Measurements from ENCODE around the gene P2RX2. TPM values are rescaled to one million over a fixed set of nuclear protein-coding genes. Genes with fewer than 3 reads are reported as not detected.
A peak's percentile ranks its signal among the peaks of the same experiment; 100 is the strongest.

Gene P2RX2
- total RNA-seq, 1 experiment from 2014 or later = not detected

GRCh38 chr12:132620113-132620898 lies 1.7 kb downstream of the P2RX2 start:
- DNase-seq (ENCODE audit: low spot score) = no peak

DNA sequence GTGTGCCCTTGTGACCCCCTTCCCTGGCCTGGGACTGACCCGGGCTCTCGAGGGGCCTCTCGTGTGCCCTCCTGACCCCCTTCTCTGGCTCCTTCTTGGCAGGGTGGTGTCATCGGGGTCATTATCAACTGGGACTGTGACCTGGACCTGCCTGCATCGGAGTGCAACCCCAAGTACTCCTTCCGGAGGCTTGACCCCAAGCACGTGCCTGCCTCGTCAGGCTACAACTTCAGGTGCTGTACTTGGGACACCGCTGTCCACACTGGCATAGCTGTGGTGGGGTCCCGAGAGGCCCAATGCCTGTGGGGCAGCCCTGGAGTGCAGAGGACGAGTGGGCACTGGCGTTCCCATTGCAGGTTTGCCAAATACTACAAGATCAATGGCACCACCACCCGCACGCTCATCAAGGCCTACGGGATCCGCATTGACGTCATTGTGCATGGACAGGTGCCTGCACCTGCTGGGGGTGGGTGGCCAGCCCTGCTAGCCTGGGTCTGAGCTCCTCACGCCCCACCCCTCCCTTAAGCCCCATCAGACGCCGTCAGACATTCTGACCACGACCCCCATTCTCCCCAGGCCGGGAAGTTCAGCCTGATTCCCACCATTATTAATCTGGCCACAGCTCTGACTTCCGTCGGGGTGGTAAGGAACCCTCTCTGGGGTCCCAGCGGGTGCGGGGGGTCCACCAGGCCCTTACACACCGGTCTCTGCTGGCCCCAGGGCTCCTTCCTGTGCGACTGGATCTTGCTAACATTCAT lies 2.5 kb downstream of the P2RX2 start:
- no peak for DNase-seq (ENCODE audit: low spot score)

GRCh38 chr12:132621657-132622435 lies 3.3 kb downstream of the P2RX2 start:
- no peak for DNase-seq (ENCODE audit: low spot score)

GRCh38 chr12:132622437-132623071 lies 4.0 kb downstream of the P2RX2 start:
- DNase-seq (ENCODE audit: low spot score) = peak; percentile 67

DNA sequence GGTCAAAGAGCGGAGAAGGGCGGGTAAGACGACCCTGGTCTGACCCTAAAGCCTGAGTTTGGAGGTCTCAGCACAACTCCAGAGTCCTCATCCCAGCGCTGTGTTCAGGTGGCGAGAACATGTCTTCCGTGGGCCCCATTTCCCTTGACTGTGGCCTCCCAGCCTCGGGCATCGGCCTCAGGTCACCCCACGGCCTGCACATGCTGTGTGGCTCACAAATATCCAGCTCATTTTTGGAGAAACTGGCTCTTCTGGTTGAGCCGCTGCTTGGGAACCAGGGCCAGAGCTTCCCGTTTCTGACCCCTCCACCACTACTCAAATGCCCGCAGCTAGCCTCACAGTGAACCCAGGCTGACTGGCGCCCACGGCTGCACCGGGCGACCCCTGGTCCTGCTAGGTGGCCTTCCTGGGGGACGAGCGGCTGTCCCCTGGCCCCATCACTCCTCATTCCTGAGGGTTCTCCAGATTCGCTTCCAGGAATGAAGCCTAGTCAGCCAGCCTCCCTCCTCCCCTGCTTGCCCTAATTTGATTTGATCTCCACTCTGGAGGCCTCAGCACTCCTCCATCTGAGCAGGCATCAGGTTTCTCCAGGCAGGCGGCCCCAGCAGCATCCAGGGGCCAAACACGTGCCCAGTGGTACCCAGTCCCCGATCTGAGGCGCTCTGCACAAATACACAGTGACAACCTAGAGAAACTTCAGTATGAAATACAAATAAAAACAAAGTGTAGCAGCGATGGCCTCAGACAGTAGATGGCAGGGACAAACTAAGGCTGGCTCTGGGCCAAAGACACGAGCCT lies 4.7 kb downstream of the P2RX2 start:
- no peak for DNase-seq (ENCODE audit: low spot score)

DNA sequence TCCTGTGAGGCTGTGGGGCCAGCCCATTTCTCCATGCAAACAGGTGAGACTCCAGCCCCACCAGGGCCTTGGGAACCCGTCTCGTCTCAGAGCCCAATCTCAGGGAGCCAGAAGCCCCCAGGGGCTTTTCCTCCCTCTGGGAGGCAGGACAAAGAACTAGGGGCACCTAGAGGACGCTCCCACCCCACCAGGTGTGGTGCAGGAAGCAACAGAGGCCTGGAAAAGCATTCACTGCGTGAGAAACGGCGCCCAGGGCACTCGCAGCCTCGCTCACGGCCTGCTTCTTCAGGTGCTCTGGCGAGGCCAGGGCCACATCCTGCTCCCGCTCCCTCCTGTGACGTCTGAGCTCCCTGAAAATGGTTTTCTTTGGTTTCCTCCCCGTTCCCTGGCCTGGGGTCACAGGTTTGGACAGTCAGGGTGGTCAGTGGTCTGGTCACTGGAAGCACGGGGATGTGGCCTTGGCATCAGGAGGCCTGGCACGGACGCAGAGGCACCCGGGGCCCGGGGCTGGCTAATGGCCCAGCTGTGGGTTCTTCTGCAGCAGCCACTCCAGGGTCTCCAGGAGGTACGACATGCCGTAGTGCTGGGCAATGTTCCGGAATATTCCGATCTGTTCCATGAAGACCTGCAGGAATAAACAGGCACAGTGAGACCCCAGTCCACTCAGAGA lies 5.7 kb downstream of the P2RX2 start:
- DNase-seq (ENCODE audit: low spot score) = no peak

GRCh38 chr12:132624910-132625630 lies 6.5 kb downstream of the P2RX2 start:
- no peak for DNase-seq (ENCODE audit: low spot score)

DNA sequence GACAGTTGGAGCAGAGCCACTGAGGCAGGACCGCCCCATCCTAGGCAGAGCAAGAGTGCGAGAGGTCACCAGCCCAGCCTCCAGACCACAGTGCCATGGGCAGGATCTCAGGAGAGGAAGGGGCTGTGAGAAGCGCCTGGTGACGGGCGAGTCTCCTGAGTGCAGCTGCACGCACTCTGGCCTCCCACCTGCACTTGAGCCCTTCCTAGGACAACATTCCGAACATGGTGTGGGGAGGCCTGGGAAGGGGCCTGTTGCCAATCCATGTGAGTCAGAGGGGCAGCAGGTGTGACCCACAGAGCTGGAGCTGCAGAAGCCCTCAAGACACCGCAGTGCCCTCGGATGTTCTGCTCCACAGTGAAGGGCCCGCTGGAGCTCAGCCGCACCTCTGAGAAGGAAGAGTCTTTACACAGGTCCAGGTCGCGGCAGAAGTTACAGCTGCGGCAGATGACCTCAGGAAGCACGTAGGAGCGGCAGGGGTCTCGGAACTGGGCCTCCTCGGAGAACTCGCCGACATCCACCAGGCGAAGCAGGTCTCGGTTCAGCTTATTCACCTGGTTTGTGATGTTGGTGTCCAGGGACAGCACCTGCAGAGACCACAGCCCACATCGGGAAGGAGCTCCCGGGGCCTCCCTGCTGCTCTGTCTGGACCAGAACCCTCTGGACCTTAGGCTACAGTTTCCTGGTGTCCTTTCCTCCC lies 7.3 kb downstream of the P2RX2 start:
- DNase-seq (ENCODE audit: low spot score) = no peak

DNA sequence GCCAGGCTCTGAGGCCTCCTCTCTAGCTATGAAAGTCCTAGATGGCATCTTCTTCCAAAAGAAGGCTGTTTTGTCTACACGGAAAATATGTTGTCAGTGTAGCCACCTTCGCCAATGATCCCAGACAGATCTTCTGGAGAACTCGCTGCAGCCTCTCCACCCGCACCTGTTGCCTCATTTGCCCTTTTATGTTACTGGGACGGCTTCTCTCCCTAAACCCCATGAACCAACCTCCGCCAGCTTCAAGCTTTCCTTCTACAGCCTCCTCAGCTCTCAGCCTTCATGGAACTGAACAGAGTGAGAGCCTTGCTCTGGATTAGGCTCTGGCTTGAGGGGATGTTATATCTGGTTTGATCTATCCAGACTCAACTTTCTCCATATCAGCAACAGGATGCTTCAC lies 10.8 kb downstream of the P2RX2 start:
- DNase-seq (ENCODE audit: low spot score) = no peak

DNA sequence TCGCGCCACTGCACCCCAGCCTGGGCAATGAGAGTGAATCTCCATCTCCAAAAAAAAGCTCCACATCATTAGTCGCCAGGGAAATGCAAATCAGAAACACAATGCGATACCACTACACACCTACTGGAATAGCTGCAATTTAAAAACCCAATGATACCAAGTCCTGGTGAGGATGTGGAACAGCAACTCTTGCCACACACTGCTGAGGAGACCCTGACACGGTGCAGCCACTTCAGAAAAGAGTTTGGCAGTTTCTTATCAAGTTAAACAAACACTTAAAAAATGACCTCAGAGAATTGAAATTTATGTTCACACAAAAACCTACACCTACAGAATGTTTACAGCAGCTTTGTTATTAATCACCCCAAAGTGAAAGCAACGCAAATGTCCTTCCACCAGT lies 12.1 kb downstream of the P2RX2 start:
- no peak for DNase-seq (ENCODE audit: low spot score)

DNA sequence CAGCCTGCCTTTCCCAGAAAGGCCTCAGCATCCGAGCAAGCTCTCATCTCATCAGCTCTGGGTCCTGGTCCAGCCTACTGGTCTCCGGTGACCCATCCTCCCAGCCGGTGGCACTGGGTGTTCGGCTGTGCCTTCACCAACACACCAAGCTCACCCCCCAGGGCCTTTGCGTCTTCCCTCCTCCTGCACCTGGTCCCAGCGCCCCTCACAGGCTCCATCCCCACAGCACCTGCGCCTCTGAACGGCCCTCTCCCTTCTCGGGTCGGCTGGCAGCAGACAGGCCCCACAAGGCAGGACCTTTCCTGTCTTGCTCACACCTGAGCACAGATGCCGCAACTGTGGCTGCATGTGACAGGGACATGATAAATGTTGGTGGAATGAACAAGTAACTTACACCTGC lies 13.1 kb downstream of the P2RX2 start:
- no peak for DNase-seq (ENCODE audit: low spot score)

GRCh38 chr12:132632521-132633228 lies 14.1 kb downstream of the P2RX2 start:
- DNase-seq (ENCODE audit: low spot score) = no peak

DNA sequence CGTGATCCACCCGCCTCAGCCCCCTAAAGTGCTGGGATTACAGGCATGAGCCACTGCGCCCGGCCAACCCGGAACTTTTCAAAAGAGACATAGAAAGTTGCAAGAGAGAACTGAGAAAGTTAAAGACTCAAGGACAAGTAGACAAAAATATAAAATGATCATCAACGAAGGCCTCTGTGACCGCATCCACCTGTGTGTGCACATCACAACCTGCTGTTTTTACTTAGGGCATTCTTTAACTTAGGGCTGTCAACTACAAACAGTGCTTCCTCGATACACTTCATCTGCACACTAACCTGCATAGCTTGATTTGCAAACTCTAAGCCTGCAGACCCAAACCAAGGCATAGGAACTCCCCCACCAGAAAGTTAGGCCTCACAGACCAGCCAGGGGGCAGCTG lies 14.8 kb downstream of the P2RX2 start:
- DNase-seq (ENCODE audit: low spot score) = no peak

DNA sequence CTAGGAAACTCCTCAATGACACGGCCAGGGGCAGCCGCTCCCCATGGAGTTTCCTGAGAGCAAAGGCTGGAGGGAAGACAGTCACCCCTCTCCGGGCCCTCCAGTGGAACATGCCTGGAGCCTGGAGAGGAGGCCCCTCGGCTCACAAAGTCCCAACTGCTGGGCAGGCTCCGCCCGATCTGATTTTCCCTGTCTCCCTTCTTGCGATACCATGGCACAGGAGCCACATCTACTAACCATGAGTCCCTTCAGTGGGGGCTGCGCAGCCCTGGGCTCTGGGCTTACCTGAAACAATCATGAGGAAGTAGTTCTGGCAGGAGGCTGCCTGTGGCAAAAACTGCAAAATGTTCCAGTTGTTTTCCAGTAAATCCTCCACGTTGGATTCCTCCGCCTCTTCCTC lies 15.3 kb downstream of the P2RX2 start:
- no peak for DNase-seq (ENCODE audit: low spot score)

DNA sequence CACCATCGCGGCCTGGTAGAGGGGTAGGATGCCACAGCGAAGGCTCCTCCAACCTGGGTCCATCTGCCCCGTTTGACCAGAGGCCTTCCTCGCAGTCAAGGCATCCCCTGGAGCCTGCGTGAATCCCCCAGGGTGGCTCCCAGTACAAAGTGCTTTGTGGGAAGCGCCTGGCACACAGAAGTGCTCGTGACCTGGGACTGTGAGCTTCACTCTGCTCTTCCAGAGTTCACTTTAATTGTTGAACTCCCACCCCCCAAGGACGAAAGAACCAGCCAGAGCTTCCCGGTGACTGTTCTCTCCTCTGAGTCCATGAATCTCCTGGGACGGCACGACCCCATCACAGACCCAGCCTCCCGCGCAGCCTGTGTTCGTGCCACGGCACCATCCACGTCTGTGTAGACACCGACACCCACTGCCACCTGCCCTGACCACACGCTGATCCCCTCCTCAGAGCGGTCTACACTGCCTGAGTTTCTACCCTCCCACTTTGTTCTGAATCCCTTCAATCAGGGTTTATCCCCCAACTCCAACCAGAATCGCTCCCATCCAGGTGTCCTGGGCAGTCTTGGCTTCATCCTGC lies 15.9 kb downstream of the P2RX2 start:
- DNase-seq (ENCODE audit: low spot score) = no peak

DNA sequence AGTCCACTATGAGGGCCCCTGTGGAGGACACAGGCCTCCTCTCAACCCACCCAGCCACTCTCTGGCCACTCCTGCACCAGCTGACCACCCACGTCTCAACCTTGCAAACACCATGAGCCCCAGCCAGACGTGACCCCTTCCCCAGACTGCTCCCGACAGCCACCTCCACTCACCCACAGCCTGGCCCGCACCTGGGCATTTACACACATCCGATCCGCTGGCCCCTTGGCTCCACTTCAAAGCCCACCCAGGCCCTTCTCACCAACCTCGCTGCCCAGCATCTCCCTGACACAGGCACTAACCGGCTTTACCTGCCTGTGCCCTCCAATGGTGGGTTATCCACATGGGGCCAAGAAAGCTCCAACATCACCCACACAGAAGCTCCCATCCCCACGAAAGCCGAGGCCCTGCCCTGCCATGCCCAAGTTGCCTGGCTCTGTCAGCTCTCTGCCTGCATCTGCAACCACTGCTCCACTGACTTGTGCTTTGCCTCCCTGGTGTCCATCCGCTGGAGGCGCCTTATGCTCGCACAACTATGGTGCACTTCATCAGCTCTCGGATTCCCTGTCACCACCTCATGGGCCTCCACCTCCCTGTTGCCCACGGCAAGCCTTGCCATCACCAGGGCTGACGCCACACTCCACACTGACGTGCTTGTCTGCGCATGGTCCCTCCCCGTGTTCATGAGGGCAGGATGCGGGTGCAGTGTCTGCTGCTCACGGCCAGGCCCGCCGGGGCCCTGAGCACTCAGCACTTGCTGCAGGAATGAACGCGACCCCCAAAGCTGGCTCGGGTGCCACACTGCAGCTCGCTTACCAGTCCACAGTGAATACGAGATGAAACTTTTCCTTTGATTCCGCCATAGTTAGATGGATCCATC lies 16.7 kb downstream of the P2RX2 start:
- DNase-seq (ENCODE audit: low spot score) = no peak

DNA sequence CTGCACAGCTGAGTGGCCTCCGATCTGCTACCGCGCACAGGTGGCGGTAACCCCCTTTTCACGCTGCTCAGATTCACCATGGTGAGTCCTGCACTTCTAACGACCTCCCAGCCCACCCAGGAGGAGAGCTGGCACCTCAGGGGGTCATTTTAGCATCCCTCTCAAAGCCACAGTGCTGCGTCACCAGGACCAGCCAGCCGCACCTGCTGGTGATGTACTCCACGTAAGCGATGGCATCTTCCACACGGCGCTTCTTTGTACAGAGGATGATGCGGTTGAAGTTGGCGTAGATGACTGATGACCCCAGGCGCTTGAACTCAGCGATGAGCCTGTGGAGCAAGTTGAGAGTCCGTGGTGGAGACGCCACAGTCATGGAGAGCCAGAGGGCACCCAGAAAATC lies 19.2 kb downstream of the P2RX2 start:
- DNase-seq (ENCODE audit: low spot score) = no peak

Measured in A172 (cell line).